ENCODE data around the gene DAZAP1.

Gene DAZAP1

DNA sequence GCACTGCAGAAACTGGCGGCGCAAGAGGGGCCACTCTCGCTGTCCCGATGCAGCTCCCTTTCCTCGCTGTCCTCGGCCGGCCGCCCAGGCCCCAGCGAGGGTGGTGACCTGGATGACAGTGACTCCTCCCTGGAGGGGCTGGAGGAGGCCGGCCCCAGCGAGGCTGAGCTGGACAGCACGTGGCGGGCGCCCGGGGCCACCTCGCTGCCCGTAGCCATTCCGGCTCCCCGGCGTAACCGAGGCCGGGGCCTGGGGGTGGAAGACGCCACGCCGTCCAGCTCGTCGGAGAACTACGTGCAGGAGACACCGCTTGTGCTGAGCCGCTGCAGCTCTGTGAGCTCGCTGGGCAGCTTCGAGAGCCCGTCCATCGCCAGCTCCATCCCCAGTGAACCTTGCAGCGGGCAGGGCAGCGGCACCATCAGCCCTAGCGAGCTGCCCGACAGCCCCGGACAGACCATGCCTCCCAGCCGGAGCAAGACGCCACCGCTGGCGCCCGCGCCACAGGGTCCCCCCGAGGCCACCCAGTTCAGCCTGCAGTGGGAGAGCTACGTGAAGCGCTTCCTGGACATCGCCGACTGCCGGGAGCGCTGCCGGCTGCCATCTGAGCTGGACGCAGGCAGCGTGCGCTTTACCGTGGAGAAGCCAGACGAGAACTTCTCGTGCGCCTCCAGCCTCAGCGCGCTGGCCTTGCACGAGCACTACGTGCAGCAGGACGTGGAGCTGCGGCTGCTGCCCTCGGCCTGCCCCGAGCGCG is 59.3 kb downstream of the DAZAP1 start:
- Histone ChIP-seq H3K9me3 (ENCODE audit: insufficient read depth, low read length) (no peaks in the 10 kb centered on the region), H4K20me1 (ENCODE audit: low read depth, low read length) (no peaks in the 10 kb centered on the region; the same call in 1 of the 2 replicates), H3K36me3 (ENCODE audit: low read length) (no peaks in the 10 kb centered on the region), H3K9me2 (replicated peaks; ENCODE audit: insufficient read depth, low read length) (no peaks in the 10 kb centered on the region), H3K4me3 (ENCODE audit: insufficient read depth, low read length, poor library complexity, severe bottlenecking) (no peak overlapping the region), H3K9ac (ENCODE audit: low read length) (no peak overlapping the region), H2AFZ (ENCODE audit: low read depth, low read length, severe bottlenecking) (no peak overlapping the region), H3K79me2 (ENCODE audit: insufficient read depth, low read length) (no peaks in the 10 kb centered on the region), H3F3A (ENCODE audit: insufficient read depth) (no peaks in the 10 kb centered on the region), H3K27ac (ENCODE audit: low read depth, low read length) (no peak overlapping the region), H3K4me2 (ENCODE audit: low read depth, low read length, poor library complexity, severe bottlenecking) (no peak overlapping the region), H3K27me3 (ENCODE audit: low read length) (no peaks in the 10 kb centered on the region)
- TF ChIP-seq, protein P1, sequence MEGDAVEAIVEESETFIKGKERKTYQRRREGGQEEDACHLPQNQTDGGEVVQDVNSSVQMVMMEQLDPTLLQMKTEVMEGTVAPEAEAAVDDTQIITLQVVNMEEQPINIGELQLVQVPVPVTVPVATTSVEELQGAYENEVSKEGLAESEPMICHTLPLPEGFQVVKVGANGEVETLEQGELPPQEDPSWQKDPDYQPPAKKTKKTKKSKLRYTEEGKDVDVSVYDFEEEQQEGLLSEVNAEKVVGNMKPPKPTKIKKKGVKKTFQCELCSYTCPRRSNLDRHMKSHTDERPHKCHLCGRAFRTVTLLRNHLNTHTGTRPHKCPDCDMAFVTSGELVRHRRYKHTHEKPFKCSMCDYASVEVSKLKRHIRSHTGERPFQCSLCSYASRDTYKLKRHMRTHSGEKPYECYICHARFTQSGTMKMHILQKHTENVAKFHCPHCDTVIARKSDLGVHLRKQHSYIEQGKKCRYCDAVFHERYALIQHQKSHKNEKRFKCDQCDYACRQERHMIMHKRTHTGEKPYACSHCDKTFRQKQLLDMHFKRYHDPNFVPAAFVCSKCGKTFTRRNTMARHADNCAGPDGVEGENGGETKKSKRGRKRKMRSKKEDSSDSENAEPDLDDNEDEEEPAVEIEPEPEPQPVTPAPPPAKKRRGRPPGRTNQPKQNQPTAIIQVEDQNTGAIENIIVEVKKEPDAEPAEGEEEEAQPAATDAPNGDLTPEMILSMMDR (IDR thresholded peaks at IDR 0.05; ENCODE audit: insufficient read depth, low read length, poor library complexity, severe bottlenecking) = no peak
- no peak for TF ChIP-seq EZH2phosphoT487 (conservative IDR thresholded peaks at IDR 0.05; ENCODE audit: low read length)

DNA sequence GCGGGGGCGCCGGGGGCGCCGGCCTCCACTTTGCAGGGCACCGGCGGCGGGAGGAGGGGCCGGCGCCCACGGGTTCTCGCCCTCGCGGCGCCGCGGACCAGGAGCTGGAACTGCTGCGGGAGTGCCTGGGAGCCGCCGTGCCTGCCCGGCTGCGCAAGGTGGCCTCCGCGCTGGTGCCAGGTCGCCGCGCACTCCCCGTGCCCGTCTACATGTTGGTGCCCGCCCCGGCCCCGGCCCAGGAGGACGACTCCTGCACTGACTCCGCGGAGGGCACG is 59.8 kb downstream of the DAZAP1 start:
- Histone ChIP-seq H3K4me3 (ENCODE audit: insufficient read depth, low read length, poor library complexity, severe bottlenecking) (no peak overlapping the region), H3K36me3 (ENCODE audit: low read length) (no peaks in the 10 kb centered on the region), H2AFZ (ENCODE audit: low read depth, low read length, severe bottlenecking) (no peak overlapping the region), H3K4me2 (ENCODE audit: low read depth, low read length, poor library complexity, severe bottlenecking) (no peak overlapping the region), H3K9me2 (replicated peaks; ENCODE audit: insufficient read depth, low read length) (no peaks in the 10 kb centered on the region), H3K27me3 (ENCODE audit: low read length) (no peaks in the 10 kb centered on the region), H3K9me3 (ENCODE audit: insufficient read depth, low read length) (no peaks in the 10 kb centered on the region), H3F3A (ENCODE audit: insufficient read depth) (no peaks in the 10 kb centered on the region), H3K27ac (ENCODE audit: low read depth, low read length) (no peak overlapping the region), H3K9ac (ENCODE audit: low read length) (no peak overlapping the region), H3K79me2 (ENCODE audit: insufficient read depth, low read length) (no peaks in the 10 kb centered on the region), H4K20me1 (ENCODE audit: low read depth, low read length) (no peaks in the 10 kb centered on the region; the same call in 1 of the 2 replicates)
- TF ChIP-seq, protein P1 (IDR thresholded peaks at IDR 0.05; ENCODE audit: insufficient read depth, low read length, poor library complexity, severe bottlenecking) = no peak

DNA sequence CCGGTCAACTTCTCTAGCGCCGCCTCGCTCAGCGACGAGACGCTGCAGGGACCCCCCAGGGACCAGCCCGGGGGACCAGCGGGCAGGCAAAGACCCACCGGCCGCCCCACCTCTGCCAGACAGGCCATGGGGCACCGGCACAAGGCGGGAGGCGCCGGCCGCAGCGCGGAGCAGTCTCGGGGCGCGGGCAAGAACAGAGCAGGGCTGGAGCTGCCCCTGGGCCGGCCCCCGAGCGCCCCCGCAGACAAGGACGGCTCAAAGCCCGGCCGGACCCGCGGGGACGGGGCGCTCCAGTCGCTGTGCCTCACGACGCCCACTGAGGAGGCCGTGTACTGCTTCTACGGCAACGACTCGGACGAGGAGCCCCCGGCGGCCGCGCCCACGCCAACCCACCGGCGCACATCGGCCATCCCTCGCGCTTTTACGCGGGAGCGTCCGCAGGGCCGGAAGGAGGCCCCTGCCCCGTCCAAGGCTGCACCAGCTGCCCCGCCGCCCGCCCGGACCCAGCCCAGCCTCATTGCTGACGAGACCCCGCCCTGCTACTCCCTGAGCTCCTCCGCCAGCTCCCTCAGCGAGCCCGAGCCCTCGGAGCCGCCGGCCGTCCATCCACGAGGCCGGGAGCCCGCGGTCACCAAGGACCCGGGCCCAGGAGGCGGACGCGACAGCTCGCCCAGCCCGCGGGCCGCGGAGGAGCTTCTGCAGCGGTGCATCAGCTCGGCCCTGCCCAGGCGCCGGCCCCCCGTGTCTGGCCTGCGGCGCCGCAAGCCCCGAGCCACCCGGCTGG is 60.3 kb downstream of the DAZAP1 start:
- Histone ChIP-seq H3K27ac (ENCODE audit: low read depth, low read length) (no peak overlapping the region), H3K9me2 (replicated peaks; ENCODE audit: insufficient read depth, low read length) (no peaks in the 10 kb centered on the region), H3K9me3 (ENCODE audit: insufficient read depth, low read length) (no peaks in the 10 kb centered on the region), H3K9ac (ENCODE audit: low read length) (no peak overlapping the region), H2AFZ (ENCODE audit: low read depth, low read length, severe bottlenecking) (no peak overlapping the region), H3K27me3 (ENCODE audit: low read length) (no peaks in the 10 kb centered on the region), H3K36me3 (ENCODE audit: low read length) (no peaks in the 10 kb centered on the region), H3K4me3 (ENCODE audit: insufficient read depth, low read length, poor library complexity, severe bottlenecking) (no peak overlapping the region), H3K79me2 (ENCODE audit: insufficient read depth, low read length) (no peaks in the 10 kb centered on the region), H4K20me1 (ENCODE audit: low read depth, low read length) (peaks cover 3% of the 10 kb centered on the region; the same call in 1 of the 2 replicates), H3K4me2 (ENCODE audit: low read depth, low read length, poor library complexity, severe bottlenecking) (no peak overlapping the region), H3F3A (ENCODE audit: insufficient read depth) (no peaks in the 10 kb centered on the region)
- TF ChIP-seq, protein P1 (IDR thresholded peaks at IDR 0.05; ENCODE audit: insufficient read depth, low read length, poor library complexity, severe bottlenecking) = no peak
- no peak for TF ChIP-seq EZH2phosphoT487 (conservative IDR thresholded peaks at IDR 0.05; ENCODE audit: low read length)
